A673 (cell line): Measurements from ENCODE around the gene XPO5. TPM values are rescaled to one million over a fixed set of nuclear protein-coding genes. Genes with fewer than 3 reads are reported as not detected.

Source experiments
- BruUV-seq: library from RNA; stranded (reverse); fragments of 400-500 nt; replicated peaks from 2 replicates; lab custom pipeline; 2021; lab: Mats Ljungman, UMichigan
- CTCF ChIA-PET: fragments of 300-600 bp; sonication (Branson Sonifier 250); formaldehyde crosslinking; loops from one replicate; lab custom pipeline; 2022; ENCODE audit warnings: antibody characterized with exemption; lab: Charles Lee
- POLR2A ChIA-PET: fragments of 300-600 bp; sonication (Branson Sonifier 250); formaldehyde crosslinking; loops from one replicate; lab custom pipeline; 2022; ENCODE audit warnings: antibody characterized with exemption; ENCODE audit not compliant: low non-redundant PET; lab: Charles Lee
- DNase-seq: peaks from one replicate; pipeline ENCODE4 v3.0.0-alpha.2; 2015; ENCODE audit warnings: low spot score
- H3K27ac ChIP-seq: fragments of 200-600 bp; sonication (generic); 2 replicates; pipeline ENCODE4 v1.5.1; 2016; ENCODE audit warnings: mixed run types, low read depth, mild to moderate bottlenecking, mixed read lengths, antibody characterized with exemption, low read length; ENCODE audit not compliant: poor library complexity, severe bottlenecking
- H3K27me3 ChIP-seq: fragments of 200-600 bp; sonication (generic); replicated peaks from 2 replicates; pipeline ENCODE4 v1.6.1; 2017; ENCODE audit warnings: mixed run types, low read depth, mild to moderate bottlenecking, mixed read lengths, antibody characterized with exemption, low read length; ENCODE audit not compliant: insufficient read depth, poor library complexity
- H3K36me3 ChIP-seq: fragments of 200-600 bp; sonication (generic); 2 replicates; pipeline ENCODE4 v1.6.1; 2016; ENCODE audit warnings: mixed run types, mild to moderate bottlenecking, mixed read lengths, antibody characterized with exemption, low read length; ENCODE audit not compliant: insufficient read depth, poor library complexity, severe bottlenecking
- H3K4me1 ChIP-seq: fragments of 200-600 bp; sonication (generic); 2 replicates; pipeline ENCODE4 v1.6.1; 2017; ENCODE audit warnings: mixed run types, mild to moderate bottlenecking, mixed read lengths, antibody characterized with exemption, low read length; ENCODE audit not compliant: insufficient read depth, poor library complexity, severe bottlenecking
- H3K4me3 ChIP-seq: fragments of 200-600 bp; sonication (generic); 2 replicates; pipeline ENCODE4 v1.5.1; 2016; ENCODE audit warnings: low read depth, mixed run types, mild to moderate bottlenecking, mixed read lengths, low read length; ENCODE audit not compliant: poor library complexity, severe bottlenecking
- H3K9me3 ChIP-seq: fragments of 200-600 bp; sonication (generic); 2 replicates; pipeline ENCODE4 v1.6.1; 2016; ENCODE audit warnings: mixed run types, low read depth, mild to moderate bottlenecking, mixed read lengths, antibody characterized with exemption, low read length; ENCODE audit not compliant: poor library complexity, severe bottlenecking
- CTCF ChIP-seq: fragments of 300-800, 200-600 bp; sonication (generic); conservative IDR thresholded peaks from 2 replicates; pipeline ENCODE4 v1.5.1; 2017; ENCODE audit warnings: low read depth, mild to moderate bottlenecking, antibody characterized with exemption, low read length, moderate library complexity, mixed read lengths
- EZH2 ChIP-seq: fragments of 200-600 bp; sonication (generic); IDR thresholded peaks from 2 replicates; pipeline ENCODE4 v1.6.1; 2017; ENCODE audit warnings: borderline replicate concordance, low read depth, mild to moderate bottlenecking, mixed read lengths, antibody characterized with exemption, low read length; ENCODE audit not compliant: poor library complexity, severe bottlenecking
- intact Hi-C: fragments of 100-400 bp; cut with micrococcal nuclease; formaldehyde crosslinking; loops from one replicate; pipeline ENCODE4 v1.10.0; 2022; ENCODE audit not compliant: unreplicated experiment
- total RNA-seq: library from RNA; stranded (reverse); gene quantifications from 2 replicates; pipeline ENCODE4 v1.2.3, GENCODE V29; 2021

Gene XPO5
- total RNA-seq, 1 experiment from 2014 or later = 111 TPM

- POLR2A ChIA-PET = interaction anchor here (0.6 to 0.7 kb wide), 2 partner anchors 51 to 194 kb away, joined by 3 read pairs; no protein-coding TSS in a partner anchor
- no TSS peak for BruUV-seq
Measured at GRCh38 chr6:43516367-43516696, 59.5 kb downstream of the XPO5 start.

GRCh38 chr6:43515808-43516207 lies 60.0 kb downstream of the XPO5 start:
- TF ChIP-seq EZH2 = no peak
- TF ChIP-seq CTCF = no peak
- Histone ChIP-seq H3K4me1 (peaks cover 12% of the 10 kb centered on the region), H3K27me3 (no peaks in the 10 kb centered on the region), H3K4me3 (peak overlapping the region; percentile 89), H3K36me3 (peaks cover 61% of the 10 kb centered on the region), H3K27ac (peak overlapping the region; percentile 88), H3K9me3 (no peaks in the 10 kb centered on the region)
- intact Hi-C loops = no loop called here
- BruUV-seq = TSS peak; percentile 71
- POLR2A ChIA-PET = interaction anchor here (0.7 kb wide), 1 partner anchor 194 kb away, joined by 3 read pairs; no protein-coding TSS in a partner anchor
- CTCF ChIA-PET = no interaction called here
- DNase-seq = no peak

More at GRCh38 chr6:43516367-43516696, 59.5 kb downstream of the XPO5 start:
- Histone ChIP-seq H3K36me3 (peaks cover 61% of the 10 kb centered on the region), H3K4me3 (peak overlapping the region; percentile 89), H3K9me3 (no peaks in the 10 kb centered on the region), H3K27me3 (no peaks in the 10 kb centered on the region), H3K4me1 (peaks cover 12% of the 10 kb centered on the region), H3K27ac (peak overlapping the region; percentile 88)
- no peak for TF ChIP-seq EZH2
- TF ChIP-seq CTCF = no peak
- intact Hi-C loops = no loop called here
- DNase-seq = no peak
- CTCF ChIA-PET = no interaction called here

GRCh38 chr6:43511824-43512415 lies 63.9 kb downstream of the XPO5 start:
- no peak overlapping the region for H3K4me3 ChIP-seq
- CTCF ChIA-PET = no interaction called here
- peaks cover 12% of the 10 kb centered on the region for H3K4me1 ChIP-seq
- no peaks in the 10 kb centered on the region for H3K9me3 ChIP-seq
- TF ChIP-seq CTCF (no peak), EZH2 (no peak)
- POLR2A ChIA-PET = no interaction called here
- no peaks in the 10 kb centered on the region for H3K27me3 ChIP-seq
- peaks cover 43% of the 10 kb centered on the region for H3K36me3 ChIP-seq
- H3K27ac ChIP-seq = no peak overlapping the region
- intact Hi-C loops = no loop called here
- BruUV-seq = no TSS peak
- DNase-seq = no peak
